ENCODE measurements around the gene TRIM72. TPM values are rescaled to one million over a fixed set of nuclear protein-coding genes. Genes with fewer than 3 reads are reported as not detected.

The TRIM72 gene
- total and polyA plus RNA-seq, 2 donors (not counting 3 experiments of a cell fraction or from before 2014, with no cell fraction given), result not detected

- Histone ChIP-seq H2AFZ (ENCODE audit: low read depth, low read length) (peak overlapping the region; percentile 84), H3K4me3 (replicated peaks in 1 of 3; ENCODE audit: insufficient read depth in 1 of 3, low read depth in 1 of 3, low read length in 3 of 3) (peak overlapping the region; percentile 26 to 62 (median 36)), H3K79me2 (ENCODE audit: control insufficient read depth, insufficient read depth, low read length) (no peaks in the 10 kb centered on the region), H3K9me3 (replicated peaks; ENCODE audit: control insufficient read depth, insufficient read depth, low read length) (no peaks in the 10 kb centered on the region), H3K27ac (ENCODE audit: insufficient read depth, low read depth, low read length) (no peak overlapping the region), H3K27me3 (ENCODE audit: control insufficient read depth in 2 of 2, insufficient read depth in 2 of 2, low read length in 2 of 2) (no peaks in the 10 kb centered on the region), H4K20me1 (replicated peaks; ENCODE audit: control insufficient read depth, extremely low read depth, insufficient read depth, low read length) (no peaks in the 10 kb centered on the region), H3K4me2 (ENCODE audit: insufficient read depth, low read length) (peak overlapping the region; percentile 56), H3K9ac (replicated peaks; ENCODE audit: extremely low read depth, insufficient read depth, low read length) (peak overlapping the region; percentile 19), H3K4me1 (ENCODE audit: control insufficient read depth, extremely low read depth, insufficient read depth, low read length) (peaks cover 4% of the 10 kb centered on the region), H3K36me3 (ENCODE audit: control insufficient read depth in 2 of 2, extremely low read depth in 1 of 2, insufficient read depth in 2 of 2, low read length in 2 of 2) (no peaks in the 10 kb centered on the region), H3K9me1 (replicated peaks; ENCODE audit: control insufficient read depth, extremely low read depth, insufficient read depth, low read length) (no peaks in the 10 kb centered on the region)
- BruUV-seq (replicated peaks), result TSS peak; percentile 12
- intact Hi-C loops (cut with micrococcal nuclease) (loop anchor here (2.0 to 5.0 kb wide), 4 partner anchors 181 to 667 kb away; partner anchors contain the start of genes ARMC5 and ZNF843), dilution Hi-C loops (cut with MboI; ENCODE audit: extremely low pct_ligation_motif_present, low sequenced_read_pairs) (no loop called here)
- CTCF ChIA-PET, result interaction anchor here (0.9 to 2.7 kb wide), 5 partner anchors 9 to 241 kb away, joined by 3 to 20 read pairs (median 6); partner anchors contain the start of genes TRIM72 and ZNF843
- TF ChIP-seq FOS (IDR thresholded peaks at IDR 0.05; ENCODE audit: borderline replicate concordance, insufficient read depth, low read length) (no peak), POLR2AphosphoS5 (IDR thresholded peaks at IDR 0.05; ENCODE audit: insufficient read depth, low read depth, low read length) (peak; percentile 23), POLR2A (IDR thresholded peaks at IDR 0.05; ENCODE audit: low read depth, low read length) (peak; percentile 57)
- FAIRE-seq, result no peak
- DNase-seq (ENCODE audit: low read depth, low spot score), result no peak
- POLR2A ChIA-PET, result interaction anchor here (0.8 to 1.5 kb wide), 4 partner anchors 10 to 60 kb away, joined by 3 to 5 read pairs (median 4); partner anchors contain the start of genes FUS and PYDC1
Observed at GRCh38 chr16:31201582-31202413, 12.1 kb upstream of the TRIM72 start.

Data from endothelial cell of umbilical vein (primary cell).